Spleen (tissue), 13 donors: ENCODE data around the gene ABCB4. TPM values are rescaled to one million over a fixed set of nuclear protein-coding genes. Genes with fewer than 3 reads are reported as not detected.
A peak's percentile ranks its signal among the peaks of the same experiment; 100 is the strongest.

Source experiments
- DNase-seq: peaks from one replicate; pipeline ENCODE4 v3.0.0-alpha.2; 2020
- H3K27ac ChIP-seq, 8 donors: fragments of 200-600 bp; sonication (generic) in 7 of 8; 1 replicate in 4 of 8; 2 replicates in 4 of 8; pipeline versions ENCODE4 v1.5.0 to v1.8.0; 2016 to 2021; ENCODE audit warnings: inconsistent platforms in 4 of 8, mild to moderate bottlenecking in 4 of 8, moderate library complexity in 1 of 8
- H3K27me3 ChIP-seq, 7 donors: fragments of 200-600 bp; sonication (generic) in 6 of 7; replicated peaks in 1 of 7; 1 replicate in 4 of 7; 2 replicates in 3 of 7; pipeline versions ENCODE4 v1.5.0 to v1.8.0; 2016 to 2021; ENCODE audit warnings: inconsistent platforms in 3 of 7, mild to moderate bottlenecking in 1 of 7
- H3K36me3 ChIP-seq, 6 donors: fragments of 200-600 bp; sonication (generic) in 5 of 6; 1 replicate in 4 of 6; 2 replicates in 2 of 6; pipeline versions ENCODE4 v1.5.0 to v1.8.0; 2016 to 2021; ENCODE audit warnings: inconsistent platforms in 2 of 6
- H3K4me1 ChIP-seq, 6 donors: fragments of 200-600 bp; sonication (generic) in 5 of 6; 1 replicate in 3 of 6; 2 replicates in 3 of 6; pipeline versions ENCODE4 v1.5.0 to v1.8.0; 2016 to 2021; ENCODE audit warnings: inconsistent platforms in 3 of 6
- H3K4me3 ChIP-seq, 8 donors: fragments of 200-600 bp; sonication (generic) in 7 of 8; 1 replicate in 4 of 8; 2 replicates in 4 of 8; pipeline versions ENCODE4 v1.5.0 to v1.8.0; 2016 to 2021; ENCODE audit warnings: inconsistent platforms in 4 of 8, mild to moderate bottlenecking in 4 of 8, moderate library complexity in 2 of 8
- H3K9me3 ChIP-seq, 8 donors: fragments of 200-600 bp; sonication (generic) in 7 of 8; 1 replicate in 4 of 8; 2 replicates in 4 of 8; pipeline versions ENCODE4 v1.5.0 to v1.8.0; 2016 to 2021; ENCODE audit warnings: inconsistent platforms in 4 of 8
- POLR2A ChIP-seq, 3 donors: fragments of 450-650 bp; IDR thresholded peaks; one replicate each; pipeline ENCODE4 v1.5.1; 2017; ENCODE audit warnings: antibody characterized with exemption in 3 of 3, mild to moderate bottlenecking in 1 of 3
- POLR2AphosphoS5 ChIP-seq, 3 donors: sonication (generic); formaldehyde crosslinking; IDR thresholded peaks; one replicate each; pipeline ENCODE4 v1.5.1; 2017; ENCODE audit warnings: antibody characterized with exemption in 3 of 3
- WGBS, 5 donors: extraction: QIAGEN DNeasy Blood & Tissue Kit in 3 of 5; methylation state at CpG; one replicate each; pipeline versions ENCODE4 v1.1.5 to v1.1.7; 2013 to 2018; 5-methylcytosine and 5-hydroxymethylcytosine counted together
- intact Hi-C: fragments of 100-400 bp; cut with DNase I; formaldehyde crosslinking; loops from one replicate; pipeline ENCODE4 v1.15.0; 2023; ENCODE audit warnings: low total_unique reads
- long read RNA-seq, 2 donors: transcript quantifications; one replicate each; lab custom pipeline, GENCODE V29; 2026
- polyA plus RNA-seq, 3 donors: library from polyadenylated mRNA; stranded (reverse); fragments of 200-250 nt; gene quantifications; one replicate each; pipeline ENCODE4 v1.2.1, GENCODE V29; 2013
- total RNA-seq, 7 donors: library from RNA; depleted of rRNA in 3 of 7; stranded (reverse); fragments of >200 nt in 3 of 7; fragmentation: NEBNext Ultra II Directional in 4 of 7; extraction: Animal tissue kit (Norgen Biotek cat#: 25700) in 4 of 7; gene quantifications; one replicate each; pipeline versions ENCODE4 v1.1.0 to v1.2.1, GENCODE V29; 2016 to 2021
- TF ChIP-seq, protein P1 (sequence below), 11 experiments: fragments of 200-600 bp in 7 of 11; fragments of 450-650 bp in 4 of 11; sonication (generic) in 4 of 11; IDR thresholded peaks in 8 of 11; conservative IDR thresholded peaks in 3 of 11; 1 replicate in 7 of 11; 2 replicates in 4 of 11; pipeline versions ENCODE4 v1.4.0 to v1.8.0; 2016 to 2021; ENCODE audit warnings: antibody characterized with exemption in 11 of 11, inconsistent platforms in 4 of 11, mild to moderate bottlenecking in 1 of 11
- donor health status: healthy with polysubstance abuse.
- donor health status: DM: no; HTN: no; CAD: no; lungs with moderate emphysema.
- donor health status: DM: no; HTN: no; CAD: no.
- donor health status: Bipolar disorder and iron deficiency.
- donor health status: healthy.
- donor health status: DM: no; HTN: no; CAD: no.
- donor health status: DM: yes; HTN: yes; CAD: no.

Gene ABCB4
- 10 to 100 TPM; 12.1 to 27.4 (median 22.0) TPM for total RNA-seq
- polyA plus RNA-seq: 10 to 100 TPM; 16.2 to 37.5 (median 21.4) TPM
- long read RNA-seq, donor 1: 0 reads
- long read RNA-seq, donor 2: 0 reads

DNA sequence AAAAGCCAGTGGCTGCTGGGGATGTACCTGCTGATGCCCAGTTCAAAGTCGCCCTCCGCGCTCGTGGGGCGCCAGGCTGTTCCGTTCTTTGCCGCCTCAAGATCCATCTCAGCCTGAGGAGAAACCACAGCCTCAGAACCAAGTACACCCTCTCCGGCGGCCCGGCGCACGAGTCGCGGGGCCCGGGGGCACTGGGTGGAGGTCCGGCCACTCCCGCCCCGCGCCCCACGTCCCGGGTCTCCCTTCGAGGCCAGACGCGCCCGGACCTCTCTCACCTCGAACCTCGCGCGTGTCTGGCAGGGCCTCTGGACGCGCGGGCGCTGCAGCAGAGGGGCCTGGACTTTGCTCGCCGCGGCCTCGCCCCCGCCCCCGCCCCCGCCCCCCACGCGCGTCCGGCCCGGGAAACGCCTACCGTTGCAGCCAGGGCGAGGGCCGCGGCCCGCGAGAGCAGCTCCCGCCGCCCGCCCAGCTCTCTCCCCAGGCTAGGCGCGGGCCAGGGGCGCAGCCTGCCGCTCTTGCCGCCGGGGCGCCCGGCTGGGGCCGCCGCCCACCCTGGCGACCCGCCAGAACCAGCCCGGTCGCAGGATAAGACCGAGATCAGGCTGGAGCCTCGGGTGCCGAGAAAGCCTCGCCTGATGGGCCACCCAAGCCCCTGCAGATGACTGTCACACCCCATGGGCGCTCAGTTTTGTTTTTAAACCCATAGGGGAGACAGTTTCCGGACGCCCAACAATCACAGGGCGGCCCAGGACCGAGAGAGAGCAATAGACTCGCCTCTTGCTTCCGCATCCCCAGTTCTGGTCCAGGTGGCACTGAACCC lies at the start of gene ABCB4:
Gene ABCB4, minus strand, starts transcription at position 322 of the 820 bp plus-strand sequence. Its CDS starts 215 bp downstream, at position 107.
- H3K27ac ChIP-seq: peak within 1 kb of the TSS; percentile 58 to 92 (median 84)
- 5 to 16% (median 5%) methylated on average over 31 to 80 of the region's 80 CpGs for WGBS, 5 donors
- peak; percentile 84 for DNase-seq
- no peaks in the 10 kb centered on the region for H3K36me3 ChIP-seq
- peak within 1 kb of the TSS; percentile 40 to 78 (median 44) for H3K4me3 ChIP-seq
- peaks cover 6 to 52% (median 33%) of the 10 kb centered on the region in 6 donors for H3K4me1 ChIP-seq
- intact Hi-C loops: no loop called here
- peaks cover 0 to 23% (median 11%) of the 10 kb centered on the region in 7 donors for H3K27me3 ChIP-seq
- TF ChIP-seq POLR2AphosphoS5 (IDR thresholded peaks at IDR 0.05) (peak in 2 of 3 donors; percentile 30 to 60), POLR2A (IDR thresholded peaks at IDR 0.05) (no peak)
- TF ChIP-seq, protein P1, sequence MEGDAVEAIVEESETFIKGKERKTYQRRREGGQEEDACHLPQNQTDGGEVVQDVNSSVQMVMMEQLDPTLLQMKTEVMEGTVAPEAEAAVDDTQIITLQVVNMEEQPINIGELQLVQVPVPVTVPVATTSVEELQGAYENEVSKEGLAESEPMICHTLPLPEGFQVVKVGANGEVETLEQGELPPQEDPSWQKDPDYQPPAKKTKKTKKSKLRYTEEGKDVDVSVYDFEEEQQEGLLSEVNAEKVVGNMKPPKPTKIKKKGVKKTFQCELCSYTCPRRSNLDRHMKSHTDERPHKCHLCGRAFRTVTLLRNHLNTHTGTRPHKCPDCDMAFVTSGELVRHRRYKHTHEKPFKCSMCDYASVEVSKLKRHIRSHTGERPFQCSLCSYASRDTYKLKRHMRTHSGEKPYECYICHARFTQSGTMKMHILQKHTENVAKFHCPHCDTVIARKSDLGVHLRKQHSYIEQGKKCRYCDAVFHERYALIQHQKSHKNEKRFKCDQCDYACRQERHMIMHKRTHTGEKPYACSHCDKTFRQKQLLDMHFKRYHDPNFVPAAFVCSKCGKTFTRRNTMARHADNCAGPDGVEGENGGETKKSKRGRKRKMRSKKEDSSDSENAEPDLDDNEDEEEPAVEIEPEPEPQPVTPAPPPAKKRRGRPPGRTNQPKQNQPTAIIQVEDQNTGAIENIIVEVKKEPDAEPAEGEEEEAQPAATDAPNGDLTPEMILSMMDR (IDR thresholded peaks at IDR 0.05 in 8 of 11, conservative IDR thresholded peaks at IDR 0.05 in 3 of 11): no peak
- H3K9me3 ChIP-seq: no peaks in the 10 kb centered on the region

DNA sequence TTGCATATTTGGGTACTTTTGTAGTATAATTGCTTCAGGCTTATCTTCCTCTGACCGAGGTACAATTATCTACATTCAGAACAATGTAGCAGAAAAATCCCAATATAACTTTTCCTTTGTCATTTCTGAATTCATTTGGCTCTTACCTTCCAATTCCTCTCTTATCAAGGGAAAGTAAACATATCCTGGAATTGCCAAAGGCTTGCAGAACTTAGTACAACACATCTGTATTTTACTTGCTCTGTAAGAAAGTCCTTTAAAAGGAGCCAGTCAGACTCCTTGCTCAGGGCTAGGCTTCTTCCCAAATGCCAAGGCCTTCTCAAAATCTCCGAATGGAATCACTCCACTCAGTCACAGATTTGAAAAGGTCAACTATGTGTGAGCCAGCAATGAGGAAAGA lies 43.3 kb upstream of the ABCB4 start:
- TF ChIP-seq POLR2AphosphoS5 (IDR thresholded peaks at IDR 0.05) (no peak), POLR2A (IDR thresholded peaks at IDR 0.05) (no peak)
- TF ChIP-seq, protein P1 (IDR thresholded peaks at IDR 0.05 in 8 of 11, conservative IDR thresholded peaks at IDR 0.05 in 3 of 11): no peak
- intact Hi-C loops: no loop called here
- H3K36me3 ChIP-seq: peaks cover 0 to 10% (median 0%) of the 10 kb centered on the region in 6 donors
- H3K27me3 ChIP-seq: no peaks in the 10 kb centered on the region
- 70 to 90% (median 78%) methylated on average over 2 of the region's 2 CpGs for WGBS, 5 donors
- H3K27ac ChIP-seq: no peak overlapping the region
- no peak for DNase-seq
- H3K4me1 ChIP-seq: no peaks in the 10 kb centered on the region
- no peaks in the 10 kb centered on the region for H3K9me3 ChIP-seq
- H3K4me3 ChIP-seq: no peak overlapping the region

DNA sequence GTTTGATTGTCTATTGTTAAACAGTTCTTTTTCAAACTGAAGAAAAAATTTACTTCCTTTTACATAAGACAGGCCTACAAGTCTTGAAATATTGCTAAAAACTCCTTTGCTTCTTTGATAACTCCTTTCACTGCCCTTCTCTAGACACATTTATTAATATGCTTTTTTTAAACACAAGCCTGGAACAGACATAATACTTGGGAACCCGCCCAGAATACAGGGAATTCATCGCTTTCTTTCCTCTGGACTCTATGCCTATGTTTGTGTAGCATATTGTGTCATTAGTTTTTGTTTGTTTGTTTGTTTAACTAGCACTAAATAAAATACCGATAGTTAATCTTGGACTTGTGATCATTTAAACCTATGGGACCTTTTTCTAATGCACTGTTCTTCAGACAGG lies 42.4 kb upstream of the ABCB4 start:
- 89 to 94% (median 90%) methylated on average over 3 of the region's 3 CpGs for WGBS, 5 donors
- intact Hi-C loops: no loop called here

More for the DNA sequence above, 42.4 kb upstream of the ABCB4 start:
- Histone ChIP-seq H3K27me3 (no peaks in the 10 kb centered on the region), H3K9me3 (no peaks in the 10 kb centered on the region), H3K27ac (no peak overlapping the region), H3K36me3 (peaks cover 0 to 10% (median 0%) of the 10 kb centered on the region in 6 donors), H3K4me1 (no peaks in the 10 kb centered on the region), H3K4me3 (no peak overlapping the region)
- TF ChIP-seq, protein P1 (IDR thresholded peaks at IDR 0.05 in 8 of 11, conservative IDR thresholded peaks at IDR 0.05 in 3 of 11): no peak
- TF ChIP-seq POLR2A (IDR thresholded peaks at IDR 0.05) (no peak), POLR2AphosphoS5 (IDR thresholded peaks at IDR 0.05) (no peak)
- no peak for DNase-seq
